Right lobe of liver (tissue), 6 donors: ENCODE results near the gene ATP10A. TPM values are rescaled to one million over a fixed set of nuclear protein-coding genes. Genes with fewer than 3 reads are reported as not detected.

Experiments
- ATAC-seq, 4 donors: fragments of 200-7000 bp; cut with Tn5 transposase; one replicate each; pipeline ENCODE4 v1.9.1; 2020; ENCODE audit warnings: mild to moderate bottlenecking in 4 of 4, moderate library complexity in 4 of 4
- DNase-seq, 3 donors: peaks; one replicate each; pipeline ENCODE4 v3.0.0-alpha.2; 2020
- H3K27ac ChIP-seq, 3 donors: fragments of 200-600 bp; one replicate each; pipeline ENCODE4 v1.8.0; 2022
- H3K27me3 ChIP-seq, 2 donors: fragments of 200-600 bp; one replicate each; pipeline ENCODE4 v1.8.0; 2022
- H3K36me3 ChIP-seq, 4 donors: fragments of 200-600 bp; sonication (generic) in 1 of 4; one replicate each; pipeline versions ENCODE4 v1.5.1 to v1.8.0; 2017 to 2022; ENCODE audit warnings: control low read depth in 1 of 4
- H3K4me1 ChIP-seq, 4 donors: fragments of 200-600 bp; sonication (generic) in 1 of 4; one replicate each; pipeline versions ENCODE4 v1.5.1 to v1.8.0; 2017 to 2022; ENCODE audit warnings: control low read depth in 1 of 4
- H3K4me3 ChIP-seq, 3 donors: fragments of 200-600 bp; one replicate each; pipeline ENCODE4 v1.8.0; 2022
- H3K9me3 ChIP-seq, 4 donors: fragments of 200-600 bp; sonication (generic) in 1 of 4; one replicate each; pipeline versions ENCODE4 v1.5.1 to v1.8.0; 2017 to 2022; ENCODE audit warnings: control low read depth in 1 of 4
- CTCF ChIP-seq, 4 donors: fragments of 200-600 bp in 3 of 4; fragments of 450-650 bp in 1 of 4; IDR thresholded peaks; one replicate each; pipeline versions ENCODE4 v1.5.1 to v1.8.0; 2016 to 2022; ENCODE audit warnings: antibody characterized with exemption in 4 of 4, mild to moderate bottlenecking in 2 of 4
- POLR2A ChIP-seq: fragments of 450-650 bp; IDR thresholded peaks from one replicate; pipeline ENCODE4 v1.6.1; 2017; ENCODE audit warnings: antibody characterized with exemption, mild to moderate bottlenecking
- WGBS: methylation state at CpG from one replicate; pipeline ENCODE4 v1.1.6; 2018; ENCODE audit warnings: low coverage, low lambda C conversion rate; ENCODE audit not compliant: insufficient coverage; ENCODE audit errors: missing lambda C conversion rate; 5-methylcytosine and 5-hydroxymethylcytosine counted together
- intact Hi-C, 2 donors: fragments of 100-400 bp; cut with DNase I; formaldehyde crosslinking; loops; one replicate each; pipeline versions ENCODE4 v1.11.2 to v1.14.1; 2022
- total RNA-seq, 6 experiments: library from RNA; depleted of rRNA in 2 of 6; stranded (reverse); fragments of >200 nt in 2 of 6; fragmentation: NEBNext Ultra II Directional in 3 of 6; extraction: Animal tissue kit (Norgen Biotek cat#: 25700) in 3 of 6; gene quantifications; one replicate each; pipeline versions ENCODE4 v1.1.0 to v1.2.4, GENCODE V29; 2016 to 2023
- donor health status: DM: no; HTN: yes; CAD: no.
- donor health status: DM: no; HTN: no; CAD: no.
- donor health status: DM: no; HTN: no; CAD: no.
- donor health status: DM: no; HTN: yes; CAD: no.
- donor health status: DM: no; HTN: yes; CAD: no.

The ATP10A gene
- total RNA-seq, 6 experiments from 2014 or later, result 0.15 to 1.00 (median 0.34) TPM

DNA sequence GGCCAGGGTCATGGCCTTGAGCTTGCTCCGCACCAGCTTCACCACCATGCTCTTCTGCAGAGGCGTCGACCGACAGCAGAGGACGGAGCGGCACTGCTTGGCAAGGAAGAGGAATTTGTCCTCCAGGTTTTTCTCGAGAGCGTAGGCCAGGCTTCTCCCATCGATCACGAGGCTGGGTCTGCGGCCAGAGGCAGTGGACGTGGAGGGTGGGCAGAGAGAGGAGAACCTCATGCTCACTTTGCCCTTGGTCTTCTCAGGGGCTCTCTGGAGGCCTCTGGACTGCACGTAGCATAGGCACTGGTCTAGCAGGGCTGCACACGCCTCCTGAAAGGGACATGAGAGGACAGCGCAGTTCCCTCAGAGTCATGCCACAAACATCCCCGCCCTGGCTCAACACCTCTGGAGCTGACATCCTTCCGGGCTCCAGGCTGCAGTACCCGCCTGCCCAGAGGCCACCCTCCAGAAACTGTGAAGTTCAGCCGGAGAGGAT, 168.3 kb downstream of the ATP10A start:
- ATAC-seq (no peak), DNase-seq (no peak)
- no peak overlapping the region for H3K27ac ChIP-seq
- no peaks in the 10 kb centered on the region for H3K9me3 ChIP-seq
- WGBS, result 57% methylated on average over 1 of the region's 19 CpGs
- H3K27me3 ChIP-seq, result no peaks in the 10 kb centered on the region
- intact Hi-C loops, result no loop called here
- TF ChIP-seq POLR2A (no peak), CTCF (IDR thresholded peaks at IDR 0.05) (no peak)
- no peaks in the 10 kb centered on the region for H3K4me1 ChIP-seq
- no peak overlapping the region for H3K4me3 ChIP-seq
- no peaks in the 10 kb centered on the region for H3K36me3 ChIP-seq

GRCh38 chr15:25694239-25694584, 168.9 kb downstream of the ATP10A start:
- TF ChIP-seq POLR2A (no peak), CTCF (IDR thresholded peaks at IDR 0.05) (no peak)
- DNase-seq (no peak), ATAC-seq (no peak)
- Histone ChIP-seq H3K27me3 (no peaks in the 10 kb centered on the region), H3K4me1 (no peaks in the 10 kb centered on the region), H3K36me3 (no peaks in the 10 kb centered on the region), H3K9me3 (no peaks in the 10 kb centered on the region), H3K4me3 (no peak overlapping the region), H3K27ac (no peak overlapping the region)
- WGBS, result 59% methylated on average over 2 of the region's 4 CpGs
- intact Hi-C loops, result no loop called here

DNA sequence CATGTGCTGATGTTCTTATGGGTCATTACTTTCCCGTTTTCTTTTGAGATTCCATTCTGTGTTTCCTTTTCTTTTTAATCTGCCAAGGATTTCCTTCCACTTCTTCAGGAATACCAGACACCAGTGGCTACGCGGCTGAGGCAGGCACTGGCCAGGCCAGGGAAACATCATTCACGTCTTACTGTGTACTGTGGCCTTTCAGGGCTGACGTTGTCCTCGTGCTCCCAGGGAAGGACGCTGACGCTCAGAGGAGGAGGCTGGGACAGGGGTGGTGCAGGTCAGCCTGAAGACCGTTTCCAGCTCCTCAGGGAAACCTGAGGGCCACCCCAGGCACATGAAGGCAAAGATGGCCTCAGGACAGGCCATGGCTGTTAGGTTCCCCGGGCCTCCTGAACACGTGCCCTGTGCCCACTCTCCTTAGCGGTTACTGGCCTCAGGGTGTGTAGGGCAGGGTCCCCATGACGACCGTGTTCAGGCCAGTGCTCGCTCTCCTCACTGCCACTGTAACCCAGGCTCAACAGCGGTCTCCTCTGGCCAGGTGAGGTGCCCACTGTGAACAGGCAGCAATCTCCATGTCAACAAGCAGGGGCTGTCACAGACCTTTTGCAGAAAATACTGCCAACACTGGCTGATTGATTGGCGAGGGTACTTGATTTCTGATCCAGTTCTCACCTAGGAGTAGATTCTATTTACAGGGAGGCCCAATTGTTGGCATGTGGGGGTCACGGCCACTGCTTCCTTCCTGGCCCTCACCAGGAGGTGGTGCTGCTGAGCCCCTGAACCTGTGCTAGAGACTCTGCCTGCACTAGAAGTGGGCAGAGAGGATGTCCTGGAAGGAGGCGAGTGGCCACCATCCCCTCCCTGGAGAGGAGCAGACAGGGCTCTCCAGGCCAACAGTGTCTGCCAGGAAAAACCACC, 169.5 kb downstream of the ATP10A start:
- DNase-seq, result no peak
- TF ChIP-seq POLR2A (no peak), CTCF (IDR thresholded peaks at IDR 0.05) (peak; percentile 31 to 51 (median 41))
- no peaks in the 10 kb centered on the region for H3K4me1 ChIP-seq
- no peaks in the 10 kb centered on the region for H3K27me3 ChIP-seq
- no peaks in the 10 kb centered on the region for H3K9me3 ChIP-seq
- H3K4me3 ChIP-seq, result no peak overlapping the region
- 50% methylated on average over 7 of the region's 19 CpGs for WGBS
- ATAC-seq, result peak; percentile 40 to 55 (median 47)
- no peaks in the 10 kb centered on the region for H3K36me3 ChIP-seq
- intact Hi-C loops, result no loop called here
- H3K27ac ChIP-seq, result no peak overlapping the region

DNA sequence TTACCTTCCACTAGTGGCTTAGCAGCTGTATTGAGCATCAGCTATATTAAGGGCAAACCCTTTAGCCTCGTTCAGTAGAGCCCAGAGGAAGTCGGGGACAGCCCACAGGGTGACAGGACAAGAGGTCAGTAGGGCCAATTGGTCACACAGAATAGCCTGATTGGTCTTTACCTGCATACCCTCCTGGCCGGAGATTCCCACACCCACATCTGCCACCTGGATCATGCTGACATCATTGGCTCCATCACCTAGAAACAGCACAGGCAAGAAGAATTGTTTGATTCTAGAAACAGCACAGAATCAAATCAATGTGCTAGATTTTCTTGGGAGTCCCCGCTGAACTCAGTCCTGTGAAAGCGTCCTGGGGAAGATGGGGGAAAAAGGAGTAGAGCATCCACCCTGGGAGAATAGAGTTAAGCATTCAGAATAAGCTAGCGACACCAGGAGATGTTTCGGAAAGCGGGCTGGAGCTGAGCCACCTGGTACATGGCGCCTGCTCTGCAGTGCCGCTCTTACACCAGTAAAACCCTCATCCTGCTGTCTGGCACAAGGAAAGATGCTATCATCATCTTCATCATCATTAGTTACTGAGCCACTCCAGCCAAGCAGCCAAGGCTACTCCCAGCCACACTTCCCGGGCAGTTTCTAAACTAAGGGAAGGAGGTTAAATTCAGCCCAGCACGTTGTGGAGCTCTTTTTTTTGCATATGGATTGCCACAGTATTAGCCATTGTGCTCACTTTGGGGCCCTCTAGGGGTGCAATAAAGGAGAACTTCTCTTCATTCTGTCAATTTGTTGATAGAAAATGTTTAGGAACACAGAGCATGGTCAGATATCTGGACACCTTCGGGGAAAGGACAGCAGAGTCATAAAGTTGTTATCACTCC, 171.3 kb downstream of the ATP10A start:
- peak in 1 of 3 donors; percentile 0 for DNase-seq
- H3K36me3 ChIP-seq, result no peaks in the 10 kb centered on the region

More for the DNA sequence above, 171.3 kb downstream of the ATP10A start:
- Histone ChIP-seq H3K27ac (no peak overlapping the region), H3K4me1 (no peaks in the 10 kb centered on the region), H3K4me3 (no peak overlapping the region), H3K27me3 (no peaks in the 10 kb centered on the region), H3K9me3 (no peaks in the 10 kb centered on the region)
- intact Hi-C loops, result no loop called here
- TF ChIP-seq POLR2A, result no peak
- no peak for TF ChIP-seq CTCF (IDR thresholded peaks at IDR 0.05)
- ATAC-seq, result no peak
- WGBS, result 42% methylated on average over 7 of the region's 13 CpGs
